Measurements from ENCODE around the gene NUDT14.

DNA sequence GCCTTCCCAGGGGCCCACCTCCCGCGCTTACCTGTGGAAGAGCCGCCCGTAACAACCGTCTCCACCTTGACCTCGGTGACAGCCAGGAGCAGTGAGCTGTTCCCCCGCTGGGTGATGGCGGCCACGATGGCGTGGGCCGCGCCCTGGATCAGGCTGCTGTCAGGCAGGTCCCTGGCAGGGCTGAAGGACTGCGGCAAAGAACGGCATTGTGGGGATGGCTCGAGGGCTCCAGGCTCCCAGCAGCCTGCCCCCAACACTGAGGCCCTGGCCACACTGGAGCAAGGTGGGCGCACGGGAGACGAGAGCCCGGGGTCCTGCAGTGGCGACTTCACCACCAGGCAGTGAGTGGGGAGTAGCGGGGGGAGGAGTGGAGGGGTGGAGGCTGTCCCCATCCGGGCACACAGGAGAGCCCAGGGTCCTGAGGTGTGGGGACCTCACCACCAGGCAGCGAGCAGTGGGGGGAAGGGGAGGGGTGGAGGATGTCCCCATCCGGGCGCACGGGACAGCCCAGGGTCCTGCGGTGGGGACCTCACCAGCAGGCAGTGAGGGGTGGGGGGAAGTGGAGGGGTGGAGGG lies 37.6 kb downstream of the NUDT14 start:
- TF ChIP-seq EZH2 (IDR thresholded peaks at IDR 0.05; ENCODE audit: low read depth, unreplicated experiment) (no peak), EZH2phosphoT487 (IDR thresholded peaks at IDR 0.05; ENCODE audit: unreplicated experiment) (no peak), POLR2AphosphoS5 (IDR thresholded peaks at IDR 0.05; ENCODE audit: low read depth) (no peak), JUNB (IDR thresholded peaks at IDR 0.05; ENCODE audit: unreplicated experiment) (no peak), STAT1 (IDR thresholded peaks at IDR 0.05; ENCODE audit: unreplicated experiment) (no peak), NANOG (IDR thresholded peaks at IDR 0.05; ENCODE audit: borderline replicate concordance) (no peak), CREB1 (CRISPR knock-in tag; IDR thresholded peaks at IDR 0.05; ENCODE audit: low read depth) (no peak)
- TF ChIP-seq, protein P1, sequence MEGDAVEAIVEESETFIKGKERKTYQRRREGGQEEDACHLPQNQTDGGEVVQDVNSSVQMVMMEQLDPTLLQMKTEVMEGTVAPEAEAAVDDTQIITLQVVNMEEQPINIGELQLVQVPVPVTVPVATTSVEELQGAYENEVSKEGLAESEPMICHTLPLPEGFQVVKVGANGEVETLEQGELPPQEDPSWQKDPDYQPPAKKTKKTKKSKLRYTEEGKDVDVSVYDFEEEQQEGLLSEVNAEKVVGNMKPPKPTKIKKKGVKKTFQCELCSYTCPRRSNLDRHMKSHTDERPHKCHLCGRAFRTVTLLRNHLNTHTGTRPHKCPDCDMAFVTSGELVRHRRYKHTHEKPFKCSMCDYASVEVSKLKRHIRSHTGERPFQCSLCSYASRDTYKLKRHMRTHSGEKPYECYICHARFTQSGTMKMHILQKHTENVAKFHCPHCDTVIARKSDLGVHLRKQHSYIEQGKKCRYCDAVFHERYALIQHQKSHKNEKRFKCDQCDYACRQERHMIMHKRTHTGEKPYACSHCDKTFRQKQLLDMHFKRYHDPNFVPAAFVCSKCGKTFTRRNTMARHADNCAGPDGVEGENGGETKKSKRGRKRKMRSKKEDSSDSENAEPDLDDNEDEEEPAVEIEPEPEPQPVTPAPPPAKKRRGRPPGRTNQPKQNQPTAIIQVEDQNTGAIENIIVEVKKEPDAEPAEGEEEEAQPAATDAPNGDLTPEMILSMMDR (conservative IDR thresholded peaks at IDR 0.05; ENCODE audit: low read depth in 2 of 2) = no peak
- TF ChIP-seq, protein P2, sequence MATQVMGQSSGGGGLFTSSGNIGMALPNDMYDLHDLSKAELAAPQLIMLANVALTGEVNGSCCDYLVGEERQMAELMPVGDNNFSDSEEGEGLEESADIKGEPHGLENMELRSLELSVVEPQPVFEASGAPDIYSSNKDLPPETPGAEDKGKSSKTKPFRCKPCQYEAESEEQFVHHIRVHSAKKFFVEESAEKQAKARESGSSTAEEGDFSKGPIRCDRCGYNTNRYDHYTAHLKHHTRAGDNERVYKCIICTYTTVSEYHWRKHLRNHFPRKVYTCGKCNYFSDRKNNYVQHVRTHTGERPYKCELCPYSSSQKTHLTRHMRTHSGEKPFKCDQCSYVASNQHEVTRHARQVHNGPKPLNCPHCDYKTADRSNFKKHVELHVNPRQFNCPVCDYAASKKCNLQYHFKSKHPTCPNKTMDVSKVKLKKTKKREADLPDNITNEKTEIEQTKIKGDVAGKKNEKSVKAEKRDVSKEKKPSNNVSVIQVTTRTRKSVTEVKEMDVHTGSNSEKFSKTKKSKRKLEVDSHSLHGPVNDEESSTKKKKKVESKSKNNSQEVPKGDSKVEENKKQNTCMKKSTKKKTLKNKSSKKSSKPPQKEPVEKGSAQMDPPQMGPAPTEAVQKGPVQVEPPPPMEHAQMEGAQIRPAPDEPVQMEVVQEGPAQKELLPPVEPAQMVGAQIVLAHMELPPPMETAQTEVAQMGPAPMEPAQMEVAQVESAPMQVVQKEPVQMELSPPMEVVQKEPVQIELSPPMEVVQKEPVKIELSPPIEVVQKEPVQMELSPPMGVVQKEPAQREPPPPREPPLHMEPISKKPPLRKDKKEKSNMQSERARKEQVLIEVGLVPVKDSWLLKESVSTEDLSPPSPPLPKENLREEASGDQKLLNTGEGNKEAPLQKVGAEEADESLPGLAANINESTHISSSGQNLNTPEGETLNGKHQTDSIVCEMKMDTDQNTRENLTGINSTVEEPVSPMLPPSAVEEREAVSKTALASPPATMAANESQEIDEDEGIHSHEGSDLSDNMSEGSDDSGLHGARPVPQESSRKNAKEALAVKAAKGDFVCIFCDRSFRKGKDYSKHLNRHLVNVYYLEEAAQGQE (IDR thresholded peaks at IDR 0.05; ENCODE audit: unreplicated experiment) = no peak
- TF ChIP-seq, protein P3, sequence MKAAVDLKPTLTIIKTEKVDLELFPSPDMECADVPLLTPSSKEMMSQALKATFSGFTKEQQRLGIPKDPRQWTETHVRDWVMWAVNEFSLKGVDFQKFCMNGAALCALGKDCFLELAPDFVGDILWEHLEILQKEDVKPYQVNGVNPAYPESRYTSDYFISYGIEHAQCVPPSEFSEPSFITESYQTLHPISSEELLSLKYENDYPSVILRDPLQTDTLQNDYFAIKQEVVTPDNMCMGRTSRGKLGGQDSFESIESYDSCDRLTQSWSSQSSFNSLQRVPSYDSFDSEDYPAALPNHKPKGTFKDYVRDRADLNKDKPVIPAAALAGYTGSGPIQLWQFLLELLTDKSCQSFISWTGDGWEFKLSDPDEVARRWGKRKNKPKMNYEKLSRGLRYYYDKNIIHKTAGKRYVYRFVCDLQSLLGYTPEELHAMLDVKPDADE (IDR thresholded peaks at IDR 0.05) = no peak
